ENCODE measurements around the gene ENTPD3. TPM values are rescaled to one million over a fixed set of nuclear protein-coding genes. Genes with fewer than 3 reads are reported as not detected.
A peak's percentile ranks its signal among the peaks of the same experiment; 100 is the strongest.

The ENTPD3 gene
- total and polyA plus RNA-seq, 2 of the 13 experiments (the other 11 are each of a cell fraction or from before 2014, with no cell fraction given) = 0.07 TPM; not detected in 1

DNA sequence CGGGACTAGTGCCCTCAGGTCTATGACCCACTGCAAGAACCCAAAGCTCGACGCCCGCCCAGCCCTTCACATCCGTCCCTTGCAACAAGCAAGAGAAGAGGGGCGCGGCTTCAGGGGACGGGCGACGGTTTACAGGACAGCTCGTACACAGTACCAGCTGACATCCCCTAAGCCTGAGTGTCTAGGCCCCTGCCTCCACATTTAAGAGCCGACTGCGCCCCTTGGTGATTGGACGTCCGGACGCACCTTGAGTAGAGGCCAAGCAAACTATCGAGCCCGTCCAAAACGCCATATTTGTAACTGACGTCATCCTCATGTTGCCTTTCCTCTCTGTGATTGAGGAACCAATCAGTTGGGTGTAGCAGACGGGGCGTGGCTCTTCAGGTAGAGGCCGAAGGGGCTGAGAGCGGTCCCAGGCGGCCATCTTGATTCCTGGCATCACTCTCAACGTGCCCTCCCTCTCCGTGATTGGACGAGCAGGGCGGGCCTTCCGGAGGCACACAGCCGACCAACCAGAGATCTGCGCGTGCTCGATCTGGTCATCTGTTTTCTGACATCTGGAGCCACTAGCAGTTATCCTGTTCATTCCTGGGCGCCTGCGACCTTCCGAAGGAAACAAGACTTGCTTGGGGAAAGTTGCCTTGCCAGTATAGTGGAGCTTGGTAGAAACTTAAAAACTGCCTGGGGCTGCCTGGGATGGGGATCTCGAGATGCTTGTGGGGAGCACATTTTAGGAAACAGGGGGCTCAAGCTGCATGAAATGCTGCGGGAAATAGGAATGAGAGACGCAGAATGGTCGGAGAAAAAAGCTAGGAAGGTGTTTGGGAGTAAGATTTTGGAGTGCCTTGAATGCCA is 66.1 kb downstream of the ENTPD3 start (continued):
- TF ChIP-seq ZFP37 (CRISPR knock-in tag; IDR thresholded peaks at IDR 0.05; ENCODE audit: borderline replicate concordance) (0 out of 2 replicates have a peak, but pooled peaks have one; percentile 11), ZNF619 (CRISPR knock-in tag; IDR thresholded peaks at IDR 0.05) (no peak), ZNF510 (CRISPR knock-in tag; IDR thresholded peaks at IDR 0.05; ENCODE audit: low read depth) (no peak), ATAD3A (CRISPR knock-in tag; IDR thresholded peaks at IDR 0.05) (no peak), ZNF264 (CRISPR knock-in tag; IDR thresholded peaks at IDR 0.05) (no peak), ZNF883 (CRISPR knock-in tag; IDR thresholded peaks at IDR 0.05; ENCODE audit: not compliant biosample characterization) (peak; percentile 16), DRAP1 (CRISPR knock-in tag; IDR thresholded peaks at IDR 0.05) (peak; percentile 98), ZNF496 (CRISPR knock-in tag; IDR thresholded peaks at IDR 0.05; ENCODE audit: insufficient replicate concordance) (no peak), SOX6 (IDR thresholded peaks at IDR 0.05) (no peak), SOX6 (CRISPR knock-in tag; IDR thresholded peaks at IDR 0.05) (peak; percentile 55; the same call in 1 of the 2 replicates), ATF4 (CRISPR knock-in tag; IDR thresholded peaks at IDR 0.05) (no peak; a peak in 1 of 4 replicates), MAX (IDR thresholded peaks at IDR 0.05) (peak; percentile 57; the same call in 1 of the 2 replicates), ZNF605 (CRISPR knock-in tag; IDR thresholded peaks at IDR 0.05) (no peak; the same call in 1 of the 2 replicates), KAT2B (IDR thresholded peaks at IDR 0.05; ENCODE audit: borderline replicate concordance, low read depth, low read length) (no peak), ZSCAN12 (CRISPR knock-in tag; IDR thresholded peaks at IDR 0.05) (no peak), ZNF772 (CRISPR knock-in tag; IDR thresholded peaks at IDR 0.05) (peak; percentile 67; the same call in 1 of the 2 replicates), SAP130 (CRISPR knock-in tag; IDR thresholded peaks at IDR 0.05; ENCODE audit: low read depth) (peak; percentile 91), GABPB1 (CRISPR knock-in tag; IDR thresholded peaks at IDR 0.05) (peak; percentile 95), HMGXB4 (CRISPR knock-in tag; IDR thresholded peaks at IDR 0.05; ENCODE audit: borderline replicate concordance in 1 of 2, low read depth in 1 of 2) (peak in 1 of 2 experiments; percentile 52; a peak in 2 of 4 replicates), HOXA7 (CRISPR knock-in tag; IDR thresholded peaks at IDR 0.05) (no peak), ZBTB33 (CRISPR knock-in tag; IDR thresholded peaks at IDR 0.05) (no peak), ZNF333 (CRISPR knock-in tag; IDR thresholded peaks at IDR 0.05; ENCODE audit: borderline replicate concordance) (no peak), HNRNPLL (IDR thresholded peaks at IDR 0.05; ENCODE audit: low read depth, low read length, poor library complexity, severe bottlenecking) (no peak), SRY (CRISPR knock-in tag; IDR thresholded peaks at IDR 0.05) (peak; percentile 41; the same call in 1 of the 2 replicates)
